GM19099 (cell line): Measurements from ENCODE around the gene USP24.

ENCODE experiments used
- POLR2A ChIP-seq: IDR thresholded peaks from 3 replicates; pipeline ENCODE4 v1.6.1; 2011; ENCODE audit warnings: low read depth; ENCODE audit not compliant: insufficient read length; ENCODE audit errors: extremely low read depth

USP24 gene

DNA sequence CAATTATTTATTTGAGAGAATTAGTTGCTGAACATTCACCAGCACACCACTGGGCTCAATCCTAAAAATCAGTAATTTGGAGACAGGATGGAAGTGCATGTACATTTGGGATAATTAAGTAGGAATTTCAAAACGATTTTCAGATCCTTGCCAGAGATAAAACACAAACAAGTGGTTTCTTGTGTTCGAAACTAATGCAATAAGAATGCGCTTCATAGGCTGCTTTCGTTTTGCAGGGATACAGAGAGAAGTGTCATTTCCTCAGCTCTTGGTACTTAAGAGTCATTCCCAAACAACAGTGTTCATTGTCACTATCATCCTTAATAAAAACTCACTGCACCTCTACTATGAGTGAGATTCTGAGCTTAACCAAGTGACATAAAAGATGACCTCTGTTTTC, 20.6 kb upstream of the USP24 start:
- no peak for TF ChIP-seq POLR2A

DNA sequence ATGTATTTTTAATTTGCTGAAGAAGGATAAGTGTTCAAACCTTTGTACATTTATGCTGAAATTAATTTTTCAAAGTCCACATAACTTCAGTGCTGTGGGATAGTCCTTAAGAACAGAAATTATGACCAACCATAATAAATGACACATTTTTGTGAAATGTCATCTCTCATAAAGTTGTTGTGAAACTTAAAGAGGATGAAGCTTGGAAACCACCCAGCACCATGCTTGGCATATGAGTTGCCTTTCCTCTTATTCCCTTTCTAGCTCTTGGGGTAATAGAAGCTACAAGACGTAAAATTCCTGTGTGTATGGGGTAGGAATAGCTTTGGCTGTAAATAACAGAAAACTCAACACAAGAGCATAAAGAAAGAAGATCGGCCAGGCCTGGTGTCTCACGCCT, 18.9 kb upstream of the USP24 start:
- no peak for TF ChIP-seq POLR2A

- TF ChIP-seq POLR2A = no peak
Measured at GRCh38 chr1:55233145-55233777, 18.1 kb upstream of the USP24 start.

DNA sequence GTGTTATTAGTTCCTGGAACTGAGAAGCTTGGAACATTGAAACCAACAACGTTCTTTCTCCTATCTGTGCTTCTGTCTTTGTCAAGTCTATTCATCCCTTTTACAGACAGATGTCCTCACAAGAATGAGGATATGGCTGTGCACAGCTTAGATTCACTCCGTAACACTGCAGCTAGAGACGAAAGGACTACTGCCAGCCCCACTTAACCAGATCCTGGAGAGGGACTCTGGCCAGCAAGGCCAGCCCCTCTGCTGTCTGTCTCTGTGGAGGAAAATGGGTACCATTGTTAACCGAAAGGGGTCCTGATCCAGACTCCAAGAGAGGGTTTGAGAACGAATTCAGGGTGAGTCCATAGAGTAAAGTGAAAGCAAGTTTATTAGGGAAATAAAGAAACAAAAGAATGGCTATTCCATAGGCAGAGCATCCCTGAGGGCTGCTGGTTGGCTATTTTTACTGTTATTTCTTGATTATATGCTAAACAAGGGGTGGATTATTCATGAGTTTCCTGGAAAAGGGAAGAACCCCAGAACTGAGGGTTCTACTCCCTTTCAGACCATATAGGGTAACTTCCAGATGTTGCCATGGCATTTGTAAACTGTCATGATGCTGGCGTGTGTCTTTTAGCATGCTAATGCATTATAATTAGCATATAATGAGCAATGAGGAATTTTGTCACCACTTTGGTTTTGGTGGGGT, 17.4 kb upstream of the USP24 start:
- no peak for TF ChIP-seq POLR2A

DNA sequence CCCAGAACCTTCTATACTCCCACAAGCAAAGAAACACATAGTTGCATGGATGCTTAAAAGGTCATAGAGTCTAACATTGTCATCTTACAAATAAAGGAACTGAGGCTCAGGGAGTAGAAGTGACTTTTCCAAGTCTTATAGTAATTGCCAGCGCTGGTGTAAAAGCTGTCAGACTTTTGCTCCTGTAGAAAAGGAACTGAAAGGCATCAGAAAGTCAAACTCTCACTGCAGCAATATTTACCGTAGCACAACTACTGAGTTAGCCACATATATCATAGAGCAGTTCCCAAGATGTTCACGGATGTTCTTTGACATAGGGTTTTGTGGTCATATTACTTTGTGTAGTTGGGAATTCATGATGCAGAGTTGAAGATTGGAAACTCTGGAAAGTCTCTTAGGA, 16.6 kb upstream of the USP24 start:
- TF ChIP-seq POLR2A = no peak

- no peak for TF ChIP-seq POLR2A
Measured at GRCh38 chr1:55230659-55231058, 15.5 kb upstream of the USP24 start.

GRCh38 chr1:55225228-55225627, 10.1 kb upstream of the USP24 start:
- TF ChIP-seq POLR2A = no peak

DNA sequence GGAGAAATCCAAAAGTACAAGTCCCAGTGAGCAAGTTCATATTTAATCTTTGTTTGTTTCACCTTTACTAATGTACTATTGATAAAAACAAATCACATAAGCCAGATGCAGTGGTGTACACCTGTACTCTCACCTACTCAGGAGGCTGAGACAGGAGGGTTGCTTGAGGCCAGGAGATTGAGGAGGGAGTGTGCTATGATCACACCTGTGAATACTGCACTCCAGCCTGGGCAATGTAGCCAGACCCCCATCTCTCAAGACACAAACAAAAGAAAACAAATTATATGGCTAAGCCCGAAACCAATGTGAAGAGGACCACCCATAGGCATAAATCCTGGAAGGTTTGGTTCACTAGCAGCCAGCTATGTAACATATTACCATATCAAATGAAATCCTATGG, 9.6 kb upstream of the USP24 start:
- no peak for TF ChIP-seq POLR2A

DNA sequence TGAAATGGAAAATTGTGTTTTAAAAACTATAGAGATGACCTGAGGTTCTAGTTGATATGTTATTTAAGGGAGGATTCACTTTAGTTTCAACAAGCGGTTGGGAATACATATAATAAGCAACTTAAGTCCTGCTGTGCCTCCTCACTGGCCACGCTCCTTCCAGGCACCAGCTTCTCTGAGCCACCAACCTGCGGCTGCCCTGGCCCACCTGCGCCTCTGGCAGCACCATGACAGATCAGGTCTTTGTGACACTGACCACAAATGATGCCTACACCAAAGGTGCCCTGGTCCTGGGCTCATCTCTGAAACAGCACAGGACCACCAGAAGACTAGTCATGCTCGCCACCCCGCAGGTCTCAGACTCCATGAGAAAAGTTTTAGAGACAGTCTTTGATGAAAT, 7.0 kb upstream of the USP24 start:
- TF ChIP-seq POLR2A = no peak

GRCh38 chr1:55217226-55217986, 2.2 kb upstream of the USP24 start:
- no peak for TF ChIP-seq POLR2A

DNA sequence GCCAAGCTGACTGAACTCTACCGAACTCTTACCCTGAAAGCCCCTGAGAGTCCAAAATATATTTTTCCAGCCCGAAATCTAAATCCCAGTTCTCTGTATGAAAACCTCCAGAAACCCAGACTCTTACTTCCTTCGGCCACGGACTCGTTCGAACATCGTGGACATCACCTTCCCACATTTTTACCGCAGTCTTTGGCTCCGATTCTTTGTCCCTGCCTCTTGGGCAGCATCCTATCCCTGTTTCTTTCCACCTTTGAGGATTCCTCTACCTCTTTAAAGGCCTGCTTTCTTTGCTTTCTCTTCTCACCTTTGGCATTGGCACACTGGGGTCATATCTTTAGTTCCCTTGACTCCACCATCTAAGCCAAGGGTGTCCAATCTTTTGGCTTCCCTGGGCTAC, 932 bp upstream of the USP24 start:
- no peak for TF ChIP-seq POLR2A

- no peak for TF ChIP-seq POLR2A
Measured at GRCh38 chr1:55214934-55215193, 300 bp downstream of the USP24 start.

GRCh38 chr1:55214212-55214933, 791 bp downstream of the USP24 start:
- TF ChIP-seq POLR2A = no peak

DNA sequence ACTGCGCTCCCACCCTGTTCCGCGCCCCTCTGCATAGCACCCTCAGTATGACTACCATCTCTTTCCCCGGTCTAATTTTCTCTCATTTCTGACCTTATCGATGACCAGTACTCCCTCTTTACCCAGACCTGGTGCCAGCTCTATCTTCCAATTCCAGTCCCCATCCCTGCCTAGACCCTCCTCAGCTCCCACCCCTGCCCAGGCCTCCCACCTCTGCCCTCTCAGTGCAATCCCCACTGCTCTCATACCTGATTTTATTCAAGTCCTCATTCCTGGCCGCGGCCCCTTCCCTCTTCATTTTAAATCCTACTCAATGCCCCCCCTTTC, 1.3 kb downstream of the USP24 start:
- no peak for TF ChIP-seq POLR2A

GRCh38 chr1:55213151-55213884, 1.8 kb downstream of the USP24 start:
- TF ChIP-seq POLR2A = no peak

DNA sequence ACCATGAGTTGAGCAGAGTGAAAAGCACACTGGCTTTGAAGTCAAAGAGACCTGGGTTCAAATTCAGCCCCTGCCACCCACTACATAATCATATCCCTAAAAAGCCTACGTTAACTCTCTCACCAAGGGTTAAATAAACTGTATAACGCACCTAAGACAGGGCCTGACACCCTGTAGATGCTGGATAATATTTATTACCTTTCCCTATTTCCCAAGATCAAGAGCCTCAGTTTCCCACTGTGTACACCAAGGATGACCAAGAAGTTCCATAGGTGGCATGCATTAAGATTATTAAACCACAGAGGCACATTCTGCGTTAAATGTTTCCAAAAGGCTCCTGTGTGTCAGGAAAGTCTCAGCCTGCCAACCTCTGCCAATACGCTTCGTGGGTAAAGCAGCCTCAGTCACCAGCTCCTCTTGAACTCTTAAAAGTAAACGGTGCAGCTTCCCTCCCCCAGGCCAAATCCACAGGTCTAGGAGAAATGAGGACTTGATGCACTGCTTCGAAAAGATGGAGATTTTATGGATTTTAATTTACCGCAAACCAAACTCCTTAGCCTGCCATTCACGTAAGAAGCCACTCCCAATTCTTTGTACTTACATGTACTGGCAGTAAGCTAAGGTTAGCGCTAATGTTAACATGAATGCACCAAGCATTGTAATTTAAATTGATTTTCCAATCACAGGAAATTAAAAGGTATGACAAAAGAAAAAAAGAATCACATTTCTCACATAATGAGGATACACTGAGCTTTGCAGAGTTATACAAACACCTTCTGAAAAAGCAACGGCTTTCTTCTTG, 2.6 kb downstream of the USP24 start:
- no peak for TF ChIP-seq POLR2A
